ENCODE results near the gene PKN1. TPM values are rescaled to one million over a fixed set of nuclear protein-coding genes. Genes with fewer than 3 reads are reported as not detected.
A peak's percentile ranks its signal among the peaks of the same experiment; 100 is the strongest.

PKN1 gene
- total and polyA plus RNA-seq, 9 of the 15 experiments (the other 6 are each of a cell fraction or from before 2014, with no cell fraction given), result 0.30 to 228 (median 77.5) TPM

- no peak for TF ChIP-seq PBX2 (CRISPR knock-in tag; IDR thresholded peaks at IDR 0.05; ENCODE audit: low read depth)
- TF ChIP-seq PBX2 (tag; conservative IDR thresholded peaks at IDR 0.05; ENCODE audit: low read depth), result no peak
- TF ChIP-seq ARID3B (CRISPR knock-in tag; IDR thresholded peaks at IDR 0.05; ENCODE audit: borderline replicate concordance), result no peak
- no peak for TF ChIP-seq FOXJ2 (tag; IDR thresholded peaks at IDR 0.05)
- TF ChIP-seq THRAP3 (IDR thresholded peaks at IDR 0.05; ENCODE audit: borderline replicate concordance), result peak; percentile 37; the same call in 1 of the 2 replicates
- TF ChIP-seq ZNF395 (CRISPR knock-in tag; IDR thresholded peaks at IDR 0.05), result no peak
- TF ChIP-seq GTF3C2 (IDR thresholded peaks at IDR 0.05; ENCODE audit: borderline replicate concordance, extremely low read depth, insufficient read length), result no peak
- no peak for TF ChIP-seq MTA1 (IDR thresholded peaks at IDR 0.05; ENCODE audit: borderline replicate concordance)
- no peak for TF ChIP-seq ZNF134 (CRISPR knock-in tag; conservative IDR thresholded peaks at IDR 0.05)
- no peak for TF ChIP-seq ZFP1 (CRISPR knock-in tag; IDR thresholded peaks at IDR 0.05)
- TF ChIP-seq TEAD1 (CRISPR knock-in tag; IDR thresholded peaks at IDR 0.05), result 0 out of 4 replicates have a peak, but pooled peaks of 1 of the 2 experiments have one; percentile 45
- TF ChIP-seq ZNF717 (CRISPR knock-in tag; IDR thresholded peaks at IDR 0.05), result no peak
- TF ChIP-seq ZNF12 (CRISPR knock-in tag; IDR thresholded peaks at IDR 0.05), result no peak
- no peak for TF ChIP-seq HDAC3 (IDR thresholded peaks at IDR 0.05; ENCODE audit: borderline replicate concordance, partially characterized antibody)
Observed at GRCh38 chr19:14407605-14408484, 25.3 kb upstream of the PKN1 start (continued).
